ENCODE results near the gene TAMALIN.

The TAMALIN gene

DNA sequence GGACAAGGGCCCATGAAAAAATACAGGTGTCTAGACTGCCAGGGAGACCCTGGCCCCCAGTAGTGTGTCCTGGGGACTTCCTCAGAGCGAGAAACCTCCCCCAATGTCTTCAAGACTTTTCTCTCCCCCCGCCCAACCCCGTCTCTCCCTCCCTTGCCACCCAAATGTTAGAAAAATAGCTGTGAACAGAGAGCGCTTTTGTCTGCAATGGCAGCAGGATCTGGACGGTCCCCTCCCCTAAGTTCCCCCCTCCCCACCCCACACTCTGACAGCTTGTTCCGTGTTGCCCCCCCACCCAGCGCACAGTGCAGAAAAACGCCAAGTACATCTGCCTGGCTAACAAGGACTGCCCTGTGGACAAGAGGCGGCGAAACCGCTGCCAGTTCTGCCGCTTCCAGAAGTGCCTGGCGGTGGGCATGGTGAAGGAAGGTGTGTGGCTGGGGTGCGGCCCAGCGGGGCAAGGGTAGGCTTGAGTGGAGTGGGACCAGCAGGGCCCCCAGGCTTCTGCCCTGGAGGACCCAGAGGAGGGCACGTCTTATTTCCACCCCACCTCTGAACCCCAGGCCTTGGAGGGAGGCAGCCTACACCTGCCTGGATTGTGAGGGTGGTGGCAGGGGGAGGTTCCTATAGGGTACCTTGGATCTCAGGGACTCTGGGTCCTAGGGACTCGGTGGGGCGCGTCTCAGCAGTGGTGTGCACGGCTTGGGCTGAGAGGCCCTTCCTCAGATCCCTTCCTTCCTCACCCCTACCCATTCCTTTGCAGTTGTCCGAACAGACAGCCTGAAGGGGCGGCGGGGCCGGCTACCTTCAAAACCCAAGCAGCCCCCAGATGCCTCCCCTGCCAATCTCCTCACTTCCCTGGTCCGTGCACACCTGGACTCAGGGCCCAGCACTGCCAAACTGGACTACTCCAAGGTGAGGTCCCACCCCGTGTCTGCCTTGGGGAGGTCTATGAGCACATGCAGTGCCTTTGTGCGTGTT, 49.3 kb downstream of the TAMALIN start:
- ATAC-seq = no peak

DNA sequence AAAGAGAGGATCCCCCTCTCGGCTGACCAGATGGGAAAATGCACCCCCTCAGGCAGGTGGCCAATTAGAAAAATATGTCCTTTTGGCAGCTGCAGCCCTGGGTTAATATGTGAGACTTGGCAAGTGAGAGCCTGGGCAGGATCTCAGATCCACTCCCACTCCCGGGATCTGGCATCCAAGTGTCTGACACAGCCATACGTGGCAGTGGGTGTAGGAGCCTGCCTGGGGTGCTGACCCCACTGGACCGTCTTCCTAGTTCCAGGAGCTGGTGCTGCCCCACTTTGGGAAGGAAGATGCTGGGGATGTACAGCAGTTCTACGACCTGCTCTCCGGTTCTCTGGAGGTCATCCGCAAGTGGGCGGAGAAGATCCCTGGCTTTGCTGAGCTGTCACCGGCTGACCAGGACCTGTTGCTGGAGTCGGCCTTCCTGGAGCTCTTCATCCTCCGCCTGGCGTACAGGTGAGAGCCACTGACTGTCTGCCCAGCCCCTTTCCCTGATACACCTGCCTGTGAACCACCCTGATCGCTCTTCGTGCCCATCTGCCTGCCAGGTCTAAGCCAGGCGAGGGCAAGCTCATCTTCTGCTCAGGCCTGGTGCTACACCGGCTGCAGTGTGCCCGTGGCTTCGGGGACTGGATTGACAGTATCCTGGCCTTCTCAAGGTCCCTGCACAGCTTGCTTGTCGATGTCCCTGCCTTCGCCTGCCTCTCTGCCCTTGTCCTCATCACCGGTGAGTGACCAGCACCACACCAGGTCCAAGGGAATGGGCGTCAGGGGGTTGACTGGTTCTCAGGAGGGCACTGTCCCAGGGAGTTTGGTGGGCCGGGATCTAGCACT, 50.3 kb downstream of the TAMALIN start:
- no peak for ATAC-seq

GRCh38 chr12:52057638-52058576, 51.2 kb downstream of the TAMALIN start:
- no peak for ATAC-seq

DNA sequence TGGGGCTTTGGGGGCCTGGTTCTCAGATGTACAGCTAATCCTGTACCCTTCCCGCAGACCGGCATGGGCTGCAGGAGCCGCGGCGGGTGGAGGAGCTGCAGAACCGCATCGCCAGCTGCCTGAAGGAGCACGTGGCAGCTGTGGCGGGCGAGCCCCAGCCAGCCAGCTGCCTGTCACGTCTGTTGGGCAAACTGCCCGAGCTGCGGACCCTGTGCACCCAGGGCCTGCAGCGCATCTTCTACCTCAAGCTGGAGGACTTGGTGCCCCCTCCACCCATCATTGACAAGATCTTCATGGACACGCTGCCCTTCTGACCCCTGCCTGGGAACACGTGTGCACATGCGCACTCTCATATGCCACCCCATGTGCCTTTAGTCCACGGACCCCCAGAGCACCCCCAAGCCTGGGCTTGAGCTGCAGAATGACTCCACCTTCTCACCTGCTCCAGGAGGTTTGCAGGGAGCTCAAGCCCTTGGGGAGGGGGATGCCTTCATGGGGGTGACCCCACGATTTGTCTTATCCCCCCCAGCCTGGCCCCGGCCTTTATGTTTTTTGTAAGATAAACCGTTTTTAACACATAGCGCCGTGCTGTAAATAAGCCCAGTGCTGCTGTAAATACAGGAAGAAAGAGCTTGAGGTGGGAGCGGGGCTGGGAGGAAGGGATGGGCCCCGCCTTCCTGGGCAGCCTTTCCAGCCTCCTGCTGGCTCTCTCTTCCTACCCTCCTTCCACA, 52.0 kb downstream of the TAMALIN start:
- no peak for ATAC-seq

GRCh38 chr12:52059582-52060497, 53.1 kb downstream of the TAMALIN start:
- ATAC-seq = no peak

DNA sequence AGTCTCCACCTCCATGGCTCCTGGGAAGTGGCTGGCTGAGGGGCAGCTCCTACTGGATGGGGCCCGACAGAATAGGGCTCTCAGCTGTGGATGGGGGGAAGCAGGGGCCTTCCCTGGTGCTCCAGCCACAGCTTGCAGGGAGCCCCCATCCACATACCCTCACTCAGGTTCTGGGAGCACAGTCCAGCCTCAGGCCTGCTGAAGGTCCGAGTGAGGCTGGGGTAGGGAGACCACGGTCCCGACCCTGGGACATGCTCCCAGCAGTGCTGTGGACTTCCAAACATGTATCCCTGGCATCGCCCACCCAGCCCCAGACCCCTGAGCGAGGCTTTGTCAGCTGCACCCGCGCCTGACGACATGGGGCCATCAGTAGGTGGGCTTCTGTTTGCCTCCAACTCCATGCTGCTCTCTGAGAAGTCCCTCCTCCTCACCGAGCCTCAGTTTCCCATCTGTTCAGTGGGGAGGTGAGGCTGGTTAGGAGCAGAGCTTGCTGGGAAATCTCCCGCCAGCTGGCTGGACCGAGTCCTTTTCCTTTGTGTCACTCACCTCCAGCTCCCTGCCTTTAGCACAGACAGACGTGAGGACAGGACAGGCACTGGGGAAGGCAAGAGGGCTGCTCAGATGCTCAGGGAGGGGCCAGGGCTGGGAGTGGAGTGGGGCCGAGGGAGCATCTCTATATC, 53.9 kb downstream of the TAMALIN start:
- no peak for ATAC-seq

DNA sequence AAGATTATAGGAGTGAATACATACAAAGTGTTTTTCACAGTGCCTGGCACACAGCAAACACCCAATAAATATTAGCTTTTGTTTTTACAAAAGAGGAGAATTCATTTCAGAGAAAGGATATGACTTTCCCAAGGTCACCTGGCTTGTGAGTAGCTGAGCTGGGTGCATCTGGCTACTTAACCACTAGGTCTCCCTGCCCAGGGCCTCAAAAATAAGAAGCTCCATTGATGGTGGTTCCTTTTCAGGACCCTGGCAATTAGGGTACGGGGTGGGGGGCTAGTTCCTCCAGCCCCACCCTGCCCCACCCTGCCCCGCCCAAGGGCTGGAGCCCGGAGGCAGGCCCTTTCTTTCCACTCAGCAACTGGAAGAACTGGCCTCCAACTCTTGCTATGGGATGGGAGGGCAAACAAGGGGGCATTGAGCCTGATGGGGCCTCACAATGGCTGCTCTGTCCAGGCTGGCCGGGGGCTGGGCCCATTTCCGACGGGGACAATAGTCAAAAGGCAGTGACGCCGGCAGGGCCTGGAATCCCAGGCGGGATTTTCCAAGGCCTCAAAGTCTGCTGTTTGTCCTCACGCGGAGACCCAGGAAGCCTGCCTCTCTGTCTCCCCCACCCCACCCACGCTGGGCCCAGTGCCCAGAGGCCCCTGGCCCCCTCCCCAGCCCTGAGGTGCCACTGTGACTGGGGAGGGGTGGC, 54.9 kb downstream of the TAMALIN start:
- ATAC-seq = no peak

DNA sequence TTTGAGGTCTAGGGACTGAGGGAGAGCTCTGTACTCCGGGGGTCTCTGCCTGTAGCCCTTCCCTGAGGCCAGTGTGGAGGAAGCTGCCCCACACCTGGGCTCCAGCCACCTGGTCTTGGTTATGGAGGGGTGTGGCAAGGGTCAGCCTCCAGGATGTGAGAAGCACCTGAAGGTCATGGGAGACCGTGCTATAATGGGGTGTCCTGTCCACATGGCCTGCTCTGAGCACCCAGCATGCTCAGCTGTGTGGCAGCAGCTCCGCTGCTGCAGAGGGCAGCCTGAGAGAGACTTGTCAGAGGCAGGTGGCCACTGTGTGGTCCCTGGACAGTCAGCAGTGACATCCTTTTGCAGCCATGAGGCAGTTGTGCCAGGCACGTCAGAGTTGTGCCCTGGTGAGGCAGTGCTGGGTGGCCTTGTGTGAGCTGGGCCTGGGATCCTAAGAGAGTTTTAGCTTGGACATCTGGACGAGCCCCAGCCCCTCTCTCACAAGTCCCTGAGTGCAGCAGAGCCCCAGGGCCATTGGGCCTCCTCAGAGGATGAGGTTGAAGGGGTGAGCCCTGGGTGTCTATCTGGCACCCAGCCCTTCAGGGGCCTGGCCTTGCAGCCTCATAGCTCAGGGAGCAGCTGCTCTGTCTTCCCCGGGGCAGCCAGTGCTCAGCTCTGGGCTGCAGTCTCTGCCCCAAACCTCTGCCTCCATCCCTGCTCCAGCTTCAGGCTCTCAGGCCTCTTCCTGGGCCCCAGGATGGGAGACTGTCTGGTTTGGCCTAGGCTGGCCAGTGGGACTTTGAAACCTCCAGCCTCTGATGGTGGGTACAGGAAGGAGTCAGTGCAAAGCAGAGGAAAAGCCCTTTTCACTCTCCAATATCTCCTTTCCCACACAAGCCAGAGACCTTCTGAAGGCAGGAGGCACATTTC, 55.7 kb downstream of the TAMALIN start:
- no peak for ATAC-seq

GRCh38 chr12:52063082-52063924, 56.6 kb downstream of the TAMALIN start:
- no peak for ATAC-seq

DNA sequence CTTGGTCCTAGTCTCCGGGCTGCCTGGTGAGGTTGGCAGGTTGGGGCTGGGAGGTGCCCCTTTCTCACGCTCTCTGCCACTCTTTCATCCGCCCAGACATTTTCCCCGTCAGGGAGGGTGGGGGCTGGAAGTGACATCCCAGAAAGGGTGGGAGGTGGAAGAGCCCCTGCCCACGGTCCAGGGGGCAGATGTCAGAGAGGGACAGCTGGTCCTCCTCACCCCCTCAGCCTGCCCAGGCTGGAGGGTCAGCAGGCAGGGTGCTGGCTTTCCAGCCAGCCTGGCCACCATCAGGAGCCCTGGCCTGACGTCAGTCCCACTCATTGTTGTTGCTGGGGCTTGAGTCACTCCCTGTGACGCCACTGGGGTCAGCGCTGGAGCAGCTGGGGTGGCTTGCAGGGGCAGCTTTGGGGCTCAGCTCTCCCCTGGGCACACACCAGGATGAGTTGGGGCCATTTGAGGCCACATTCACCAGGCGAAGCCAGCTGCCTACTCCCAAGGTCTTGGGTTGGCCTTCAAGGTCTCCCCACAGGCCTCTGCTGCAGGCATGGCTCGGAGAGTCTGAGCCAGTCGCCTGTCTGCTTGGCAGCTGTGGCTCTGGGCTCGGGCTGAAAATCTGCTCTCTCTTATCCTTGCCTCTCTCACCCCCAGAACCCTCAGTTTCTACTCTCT, 57.4 kb downstream of the TAMALIN start:
- ATAC-seq = no peak

All from activated CD4-positive, CD25-positive, alpha-beta regulatory T cell treated with anti-CD3 and anti-CD28 coated beads, Interleukin-2, amount 50 U/mL, for 24 hours (primary cell).